Caki2 (cell line): ENCODE measurements around the gene PRKCD. TPM values are rescaled to one million over a fixed set of nuclear protein-coding genes. Genes with fewer than 3 reads are reported as not detected.

ENCODE experiments used
- DNase-seq: peaks from one replicate; pipeline ENCODE4 v3.0.0-alpha.2; 2015; ENCODE audit warnings: low read depth
- in situ Hi-C: cut with HindIII; loops from 2 replicates; pipeline ENCODE4 v1.10.0; 2016; ENCODE audit warnings: low sequenced_read_pairs, low pct_unique_long_range_greater_than_20kb, mixed read lengths
- total RNA-seq: library from RNA; depleted of rRNA; stranded (reverse); fragments of >200 nt; shearing (Covaris generic); gene quantifications from 2 replicates; pipeline ENCODE4 v1.2.3, GENCODE V29; 2014; ENCODE audit warnings: low replicate concordance

Gene PRKCD
- total RNA-seq, 1 experiment from 2014 or later: 10.8 TPM

DNA sequence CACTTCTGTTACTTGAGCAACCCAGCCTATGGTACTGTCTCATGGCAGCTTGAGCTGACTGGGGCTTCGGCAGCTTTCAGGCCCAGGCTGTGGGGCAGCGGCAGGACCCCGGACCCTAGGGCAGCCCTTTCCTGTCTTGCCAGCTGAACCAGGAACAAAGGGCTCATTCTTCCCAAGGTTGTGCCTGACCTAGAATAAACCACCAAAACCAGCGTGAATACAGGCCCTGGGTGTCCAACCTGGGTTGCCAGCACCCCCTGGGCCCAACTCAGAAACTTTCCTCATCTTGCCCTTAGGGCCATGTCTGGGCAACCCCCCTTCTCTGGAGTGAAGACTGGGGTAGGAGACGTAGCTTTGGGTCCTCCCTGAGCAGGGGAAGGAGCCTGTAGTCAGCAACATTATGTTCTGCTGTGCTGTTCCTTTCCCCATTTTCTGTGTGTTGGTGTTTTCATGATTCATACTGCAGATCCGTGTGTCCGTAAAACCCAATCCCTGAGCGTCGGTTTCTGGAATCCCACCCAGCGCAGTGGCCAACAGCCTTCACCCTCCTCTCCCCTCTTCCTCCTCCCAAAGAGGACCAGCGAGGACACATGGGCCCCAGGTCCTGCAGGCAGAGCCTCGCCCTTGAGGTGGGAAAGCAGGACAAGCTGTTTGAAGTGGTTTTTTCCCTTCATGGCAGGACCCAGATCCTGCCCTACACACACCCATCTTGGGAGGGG, 61.3 kb downstream of the PRKCD start:
- in situ Hi-C loops: no loop called here
- DNase-seq: peak; percentile 59

DNA sequence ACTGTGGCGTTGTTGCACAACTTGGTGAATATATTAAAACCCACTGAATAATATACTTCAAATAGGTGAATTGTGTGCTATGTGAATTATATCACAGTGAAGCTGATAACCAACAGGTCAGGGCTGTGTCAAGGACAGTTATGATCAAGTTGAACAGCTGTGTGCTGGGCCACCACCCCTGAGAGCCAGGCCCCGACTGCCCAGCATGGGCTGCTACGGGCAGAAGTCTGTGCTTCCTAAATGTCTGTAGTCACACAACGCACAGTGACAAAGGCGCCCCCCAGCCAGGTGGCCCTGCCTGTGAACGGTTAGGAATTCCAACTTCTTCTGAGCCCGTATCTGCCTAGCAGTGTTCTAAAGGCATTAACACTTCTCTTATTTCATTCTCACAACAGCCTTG, 62.0 kb downstream of the PRKCD start:
- in situ Hi-C loops: no loop called here
- no peak for DNase-seq

DNA sequence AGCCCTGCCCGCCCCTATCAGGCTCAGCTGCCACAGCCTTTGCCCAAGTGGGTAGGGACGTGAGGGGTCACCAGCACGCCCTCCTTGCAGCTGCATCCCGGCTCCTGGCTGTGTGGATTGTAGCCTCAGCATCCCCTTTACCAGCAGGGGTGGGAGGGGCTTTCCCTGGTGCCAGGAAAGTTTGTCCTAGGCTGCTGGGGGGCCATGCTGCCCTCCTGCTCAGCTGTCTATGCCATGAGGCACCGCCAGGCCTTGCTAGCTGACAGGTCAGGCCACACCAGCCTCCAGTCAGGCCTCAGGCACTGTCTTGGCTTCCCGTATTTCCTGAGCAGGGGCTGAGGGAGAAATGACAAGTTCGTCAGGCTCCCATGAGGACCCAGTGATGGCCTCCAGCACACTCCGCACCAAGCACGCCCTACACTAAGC, 62.5 kb downstream of the PRKCD start:
- in situ Hi-C loops: no loop called here
- peak; percentile 33 for DNase-seq

DNA sequence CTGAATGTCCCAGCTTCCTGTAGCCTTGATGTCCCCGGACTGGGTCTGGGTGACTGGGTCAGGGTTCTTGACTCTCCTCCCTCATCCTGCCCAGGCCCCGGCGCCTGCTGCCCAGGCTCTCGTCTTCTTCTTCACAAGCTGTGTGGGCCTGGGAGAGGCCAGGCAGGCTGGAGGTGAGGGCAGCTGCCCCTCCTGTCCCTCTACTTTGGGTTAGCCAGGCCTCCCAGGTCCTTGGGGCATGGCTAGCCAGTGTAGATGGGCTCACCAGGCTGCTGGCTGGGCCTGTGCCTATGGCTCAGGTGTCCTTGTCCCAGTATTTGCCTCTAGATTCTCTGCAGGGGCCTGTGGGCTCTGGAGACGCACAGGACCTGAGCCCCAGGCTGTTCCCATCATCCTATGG, 63.0 kb downstream of the PRKCD start:
- DNase-seq: peak; percentile 30
- in situ Hi-C loops: no loop called here

DNA sequence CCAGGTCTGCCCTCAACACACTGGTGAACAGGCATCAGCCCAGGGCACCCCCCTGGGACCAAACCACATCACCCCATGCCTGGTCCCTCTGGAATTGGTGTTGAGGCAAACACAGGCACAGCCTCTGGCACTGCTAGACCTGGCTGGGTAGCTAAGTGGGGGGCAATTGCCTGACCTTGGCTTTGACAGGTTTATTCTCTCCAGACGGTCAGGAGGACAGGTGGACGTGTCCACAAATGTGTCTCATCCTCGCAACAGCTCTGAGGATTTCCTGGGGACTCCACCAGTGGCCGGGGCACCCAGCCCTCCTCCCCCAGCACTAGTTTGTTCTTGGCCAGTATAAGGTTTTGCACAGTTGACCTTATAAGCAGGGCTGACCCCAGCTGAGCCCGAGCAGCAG, 63.5 kb downstream of the PRKCD start:
- DNase-seq: no peak
- in situ Hi-C loops: no loop called here

DNA sequence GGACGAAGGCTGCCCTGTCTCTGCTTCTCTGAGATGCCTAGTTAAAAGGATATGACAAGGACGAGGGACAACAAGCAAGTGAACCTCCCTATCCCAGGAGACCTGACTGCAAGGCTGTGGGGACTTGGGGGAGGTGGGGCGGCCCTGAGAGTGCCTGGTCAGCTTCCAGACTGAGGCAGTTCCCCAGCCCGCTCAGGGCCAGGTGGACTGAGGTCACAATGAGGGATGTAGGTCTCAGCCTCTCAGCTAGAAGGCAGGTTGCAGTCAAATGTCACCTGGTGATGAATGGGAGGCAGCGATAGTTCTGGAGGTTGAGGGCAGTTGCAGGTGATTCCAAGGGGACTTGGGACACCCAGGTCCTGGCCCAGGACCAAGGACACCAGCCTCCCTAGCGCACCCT, 64.2 kb downstream of the PRKCD start:
- in situ Hi-C loops: no loop called here

GRCh38 chr3:53225651-53226050, 64.6 kb downstream of the PRKCD start:
- in situ Hi-C loops: no loop called here
- no peak for DNase-seq

More for the DNA sequence above, 64.2 kb downstream of the PRKCD start:
- DNase-seq: no peak

DNA sequence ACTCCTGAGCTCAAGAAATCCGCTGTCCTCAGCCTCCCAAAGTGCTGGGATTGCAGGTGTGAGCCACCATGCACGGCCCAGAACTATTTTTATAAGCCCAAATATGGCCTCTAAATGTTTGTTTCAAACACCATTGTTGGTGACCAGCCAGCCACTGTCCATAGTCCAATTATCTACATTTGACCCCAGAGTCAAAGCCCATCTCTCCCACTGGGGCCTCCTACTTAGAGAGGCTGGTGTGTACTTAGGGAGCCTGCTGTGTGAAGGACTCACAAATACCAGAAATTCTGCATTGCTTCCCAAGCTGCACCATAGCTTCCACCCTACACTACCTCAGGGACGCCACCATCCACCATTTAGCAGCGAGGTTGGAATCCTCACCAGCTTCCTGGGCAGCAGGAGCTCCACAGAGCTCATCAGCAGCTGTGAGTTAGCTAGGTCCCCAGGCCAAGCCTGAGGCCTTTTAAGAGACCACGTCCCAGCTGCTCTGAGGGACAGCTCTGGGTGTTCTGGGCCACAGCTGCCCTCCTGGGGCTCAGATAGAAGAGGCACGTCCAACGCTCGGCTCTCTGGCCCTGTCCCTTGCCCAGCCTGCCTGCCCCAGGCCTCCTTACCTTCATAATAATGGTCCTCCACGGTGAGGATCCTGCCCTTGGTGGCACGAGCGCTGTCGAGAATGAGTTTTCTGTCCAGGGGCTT, 65.3 kb downstream of the PRKCD start:
- in situ Hi-C loops: no loop called here
- no peak for DNase-seq

DNA sequence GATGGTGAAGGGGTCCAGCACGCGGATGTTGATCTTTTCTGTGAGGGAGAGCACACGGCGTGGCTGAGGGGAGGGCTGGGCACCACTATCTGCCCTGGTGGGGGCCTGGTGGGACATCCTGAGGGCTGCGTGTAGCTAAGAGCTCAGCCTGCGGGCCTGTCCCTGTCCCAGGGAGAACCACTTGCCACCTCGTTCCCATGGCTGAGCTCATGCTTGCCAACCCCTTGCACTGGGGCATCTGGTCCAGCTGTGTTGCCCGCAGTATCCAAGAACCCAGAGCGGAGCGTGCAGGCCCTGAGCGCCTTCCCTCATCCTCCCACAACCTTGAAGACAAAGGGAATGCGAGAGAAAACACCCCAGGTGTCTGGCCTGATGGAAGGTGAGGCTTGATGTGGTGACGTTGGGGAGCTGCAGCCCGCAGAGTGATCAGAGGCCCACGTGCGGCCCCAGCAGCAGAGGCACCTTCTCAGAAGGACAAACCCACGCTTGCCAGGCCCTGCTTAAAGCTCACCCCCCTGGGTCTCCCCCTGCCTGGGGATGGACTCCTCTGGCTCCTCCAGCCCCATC, 65.9 kb downstream of the PRKCD start:
- no peak for DNase-seq
- in situ Hi-C loops: no loop called here

DNA sequence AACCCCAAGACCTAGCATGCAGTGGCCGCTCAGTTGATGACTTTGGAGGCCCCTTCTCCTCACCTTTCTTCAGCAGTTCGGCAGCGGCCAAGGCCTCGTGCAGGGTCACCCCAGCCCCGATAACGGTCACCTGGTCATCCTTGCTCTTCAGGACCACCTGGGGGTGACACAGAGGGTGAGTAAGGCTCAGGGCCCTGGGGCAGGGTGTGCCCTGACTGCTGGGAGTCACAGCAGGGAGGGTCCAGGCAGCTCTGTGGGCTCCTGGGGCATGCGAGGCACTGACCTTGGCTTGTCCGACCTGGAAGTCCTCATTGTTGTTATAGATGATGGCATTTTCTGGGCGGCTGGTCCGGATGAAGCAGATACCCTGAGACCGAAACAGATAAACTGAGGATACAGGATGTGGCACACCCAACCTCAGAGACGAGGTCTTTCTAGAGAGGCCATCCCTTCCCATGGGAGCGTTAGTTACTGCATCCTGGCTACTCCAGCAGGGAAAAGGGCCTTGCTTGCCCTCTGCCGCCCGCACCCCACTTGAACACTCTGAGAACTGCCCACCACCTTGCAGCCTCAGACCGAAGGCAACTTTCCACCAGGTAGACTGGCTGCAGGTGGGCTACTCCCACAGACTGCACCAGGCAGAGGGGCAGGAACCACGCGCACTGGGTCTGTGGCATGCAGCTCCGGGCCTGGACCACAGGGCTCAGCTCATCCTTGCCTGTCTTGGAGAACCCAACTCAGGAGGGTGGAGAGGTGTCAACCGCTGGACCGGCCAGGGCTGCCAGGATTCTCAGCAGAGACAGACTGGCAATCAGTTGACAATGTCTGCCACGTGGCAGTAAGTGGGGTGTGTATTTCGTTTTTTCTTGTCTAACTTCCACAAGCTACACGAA, 67.2 kb downstream of the PRKCD start:
- DNase-seq: no peak
- in situ Hi-C loops: no loop called here

- DNase-seq: no peak
- in situ Hi-C loops: no loop called here
Observed at GRCh38 chr3:53229171-53229570, 68.2 kb downstream of the PRKCD start.

GRCh38 chr3:53229606-53230005, 68.6 kb downstream of the PRKCD start:
- DNase-seq: no peak
- in situ Hi-C loops: no loop called here

DNA sequence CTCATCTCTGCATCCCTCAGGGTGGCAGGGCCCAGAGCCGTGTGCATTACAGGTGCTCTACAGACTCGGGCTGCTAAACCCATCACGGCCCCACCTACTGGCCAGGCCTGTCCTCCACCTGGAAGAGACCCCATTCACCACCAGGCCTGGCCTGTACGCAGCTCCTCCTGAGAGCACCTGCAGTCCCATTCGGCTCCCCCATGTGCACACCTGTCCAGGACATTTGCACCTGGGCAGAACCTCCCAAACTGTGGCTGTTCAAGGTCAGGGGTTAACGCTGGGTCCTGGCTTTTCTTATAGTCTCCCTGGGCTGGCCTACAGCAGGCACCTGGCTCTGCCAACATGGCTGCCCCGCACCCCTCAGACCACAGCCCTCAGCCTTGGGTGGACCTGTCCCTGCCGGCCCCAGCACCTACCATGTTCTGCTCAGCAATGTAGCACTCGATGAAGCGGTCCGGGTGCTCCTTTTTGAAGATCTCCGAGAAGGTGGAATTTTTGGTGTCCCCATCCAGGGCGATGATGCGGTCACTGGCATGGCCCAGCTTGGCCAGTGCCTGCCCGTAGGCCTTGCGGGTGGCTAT, 69.1 kb downstream of the PRKCD start:
- DNase-seq: no peak
- in situ Hi-C loops: no loop called here

DNA sequence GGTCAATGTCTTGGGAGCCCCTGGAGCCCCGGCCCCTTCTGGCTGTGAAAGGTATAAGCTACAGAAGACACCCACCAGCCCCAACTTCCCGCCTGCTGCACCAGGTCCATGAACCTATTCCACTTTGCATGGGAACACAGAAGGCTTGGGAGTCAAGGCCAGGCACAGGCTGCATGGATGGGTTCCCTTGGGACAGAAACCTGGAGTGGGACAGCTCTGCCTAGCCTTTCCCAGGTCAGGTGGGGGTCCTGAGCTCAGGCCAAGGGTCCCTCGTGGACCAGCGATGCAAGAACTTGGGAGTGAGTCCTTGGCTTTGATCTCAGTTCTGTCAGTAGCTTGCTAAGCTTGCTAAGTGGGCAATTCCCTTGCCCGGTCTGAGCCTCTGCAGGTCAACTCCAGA, 69.8 kb downstream of the PRKCD start:
- no peak for DNase-seq
- in situ Hi-C loops: no loop called here

GRCh38 chr3:53231532-53232511, 70.8 kb downstream of the PRKCD start:
- no peak for DNase-seq
- in situ Hi-C loops: no loop called here

DNA sequence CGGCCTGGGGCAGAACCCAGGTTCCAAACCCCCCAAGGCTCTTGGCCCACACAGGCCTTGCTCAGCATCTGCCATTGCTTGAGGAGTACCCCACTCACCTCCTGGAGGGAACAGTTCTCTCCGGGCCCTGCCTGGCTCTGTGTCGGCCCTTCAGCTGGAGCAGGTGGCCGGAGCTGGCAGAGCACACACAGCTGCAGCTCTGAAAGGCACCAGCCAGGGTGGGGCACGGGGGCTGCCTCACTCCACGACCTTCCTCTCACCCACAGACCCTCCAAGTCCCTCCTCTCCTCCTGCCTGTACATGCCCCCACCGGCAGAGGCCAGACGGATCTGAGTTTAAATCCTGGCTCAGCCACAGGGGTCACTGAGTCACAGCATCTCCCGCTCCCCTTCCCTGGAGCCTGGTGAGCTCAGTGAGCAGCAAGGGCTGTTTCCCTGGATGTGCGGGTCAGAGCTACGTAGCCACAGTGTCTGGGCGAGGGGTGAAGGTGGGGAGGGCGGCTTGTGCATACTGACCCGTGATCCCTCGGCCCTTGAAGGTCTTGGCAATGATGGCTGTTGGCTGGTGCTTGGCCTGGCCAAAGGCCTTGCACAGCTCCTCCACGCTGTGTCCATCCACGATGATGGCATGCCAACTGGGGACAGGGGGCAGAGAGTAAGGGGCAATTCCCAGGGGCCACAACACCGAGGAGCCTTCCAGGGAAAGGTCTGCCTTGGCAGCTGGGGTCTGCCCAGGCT, 71.8 kb downstream of the PRKCD start:
- in situ Hi-C loops: no loop called here
- DNase-seq: no peak
